22Rv1 (cell line): ENCODE measurements around the gene NBDY.
"Not testable (repeated sequence)": the region's sequence is repeated elsewhere in the genome, so short reads cannot be mapped to it uniquely, and the experiment has no call there.

Experiments used
- H3K27ac ChIP-seq: fragments of 450-650 bp; 2 replicates; pipeline ENCODE4 v1.5.1; 2017
- CTCF ChIP-seq: fragments of 450-650 bp; IDR thresholded peaks from 2 replicates; pipeline ENCODE4 v1.5.1; 2017; ENCODE audit warnings: mild to moderate bottlenecking
- ZFX ChIP-seq: fragments of 450-650 bp; IDR thresholded peaks from 2 replicates; pipeline ENCODE4 v1.6.1; 2017; ENCODE audit warnings: antibody characterized with exemption, borderline replicate concordance

Gene NBDY

GRCh38 chrX:56764975-56765791 lies 36.1 kb downstream of the NBDY start:
- no peak for TF ChIP-seq CTCF
- H3K27ac ChIP-seq, result peak overlapping the region; percentile 42; the same call in 1 of the 2 replicates

- TF ChIP-seq CTCF (no peak), ZFX (no peak)
- H3K27ac ChIP-seq, result no peak overlapping the region
Measured at GRCh38 chrX:56765811-56766553, 36.9 kb downstream of the NBDY start.

- no peak for TF ChIP-seq ZFX
- no peak for TF ChIP-seq CTCF
- H3K27ac ChIP-seq, result no peak overlapping the region
Measured at GRCh38 chrX:56766554-56767347, 37.7 kb downstream of the NBDY start.

- not testable (repeated sequence) for H3K27ac ChIP-seq
Measured at GRCh38 chrX:56767348-56768119, 38.5 kb downstream of the NBDY start.

GRCh38 chrX:56768120-56768660 lies 39.1 kb downstream of the NBDY start:
- not testable (repeated sequence) for H3K27ac ChIP-seq

- not testable (repeated sequence) for H3K27ac ChIP-seq
Measured at GRCh38 chrX:56772675-56773521, 43.9 kb downstream of the NBDY start.

GRCh38 chrX:56773522-56774060 lies 44.5 kb downstream of the NBDY start:
- not testable (repeated sequence) for H3K27ac ChIP-seq

- H3K27ac ChIP-seq, result not testable (repeated sequence)
Measured at GRCh38 chrX:56778099-56778923, 49.3 kb downstream of the NBDY start.

- not testable (repeated sequence) for H3K27ac ChIP-seq
Measured at GRCh38 chrX:56778924-56779468, 50.0 kb downstream of the NBDY start.

- not testable (repeated sequence) for H3K27ac ChIP-seq
Measured at GRCh38 chrX:56780681-56781649, 51.9 kb downstream of the NBDY start.
